ENCODE measurements around the gene TMED10.

DNA sequence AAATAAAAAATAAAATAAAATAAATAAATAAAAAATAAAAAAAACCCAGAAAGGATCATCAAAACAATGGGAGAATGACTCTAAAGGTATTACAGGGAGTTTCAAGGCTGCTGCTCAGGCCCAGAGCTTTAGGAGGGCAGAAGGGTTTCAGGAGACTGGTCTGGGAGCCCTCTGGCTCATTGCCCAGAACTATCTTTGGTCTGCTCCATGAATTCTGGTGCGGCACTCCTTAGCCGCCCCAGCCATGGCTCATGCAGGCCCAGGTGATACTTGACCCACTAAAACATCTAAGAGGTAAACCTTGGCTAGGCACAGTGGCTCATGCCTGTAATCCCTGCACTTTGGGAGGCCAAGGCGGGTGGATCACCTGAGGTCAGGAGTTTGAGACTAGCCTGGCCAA, 14.7 kb upstream of the TMED10 start:
- TF ChIP-seq, protein P1, sequence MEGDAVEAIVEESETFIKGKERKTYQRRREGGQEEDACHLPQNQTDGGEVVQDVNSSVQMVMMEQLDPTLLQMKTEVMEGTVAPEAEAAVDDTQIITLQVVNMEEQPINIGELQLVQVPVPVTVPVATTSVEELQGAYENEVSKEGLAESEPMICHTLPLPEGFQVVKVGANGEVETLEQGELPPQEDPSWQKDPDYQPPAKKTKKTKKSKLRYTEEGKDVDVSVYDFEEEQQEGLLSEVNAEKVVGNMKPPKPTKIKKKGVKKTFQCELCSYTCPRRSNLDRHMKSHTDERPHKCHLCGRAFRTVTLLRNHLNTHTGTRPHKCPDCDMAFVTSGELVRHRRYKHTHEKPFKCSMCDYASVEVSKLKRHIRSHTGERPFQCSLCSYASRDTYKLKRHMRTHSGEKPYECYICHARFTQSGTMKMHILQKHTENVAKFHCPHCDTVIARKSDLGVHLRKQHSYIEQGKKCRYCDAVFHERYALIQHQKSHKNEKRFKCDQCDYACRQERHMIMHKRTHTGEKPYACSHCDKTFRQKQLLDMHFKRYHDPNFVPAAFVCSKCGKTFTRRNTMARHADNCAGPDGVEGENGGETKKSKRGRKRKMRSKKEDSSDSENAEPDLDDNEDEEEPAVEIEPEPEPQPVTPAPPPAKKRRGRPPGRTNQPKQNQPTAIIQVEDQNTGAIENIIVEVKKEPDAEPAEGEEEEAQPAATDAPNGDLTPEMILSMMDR (IDR thresholded peaks at IDR 0.05) = no peak
- no peak for TF ChIP-seq POLR2A (IDR thresholded peaks at IDR 0.05)
